ENCODE results near the gene TRA2A. TPM values are rescaled to one million over a fixed set of nuclear protein-coding genes. Genes with fewer than 3 reads are reported as not detected.
"Not testable (repeated sequence)": the region's sequence is repeated elsewhere in the genome, so short reads cannot be mapped to it uniquely, and the experiment has no call there.

TRA2A gene
- total and polyA plus RNA-seq, 3 experiments from 2014 or later: 37.1 to 87.6 (median 82.5) TPM

DNA sequence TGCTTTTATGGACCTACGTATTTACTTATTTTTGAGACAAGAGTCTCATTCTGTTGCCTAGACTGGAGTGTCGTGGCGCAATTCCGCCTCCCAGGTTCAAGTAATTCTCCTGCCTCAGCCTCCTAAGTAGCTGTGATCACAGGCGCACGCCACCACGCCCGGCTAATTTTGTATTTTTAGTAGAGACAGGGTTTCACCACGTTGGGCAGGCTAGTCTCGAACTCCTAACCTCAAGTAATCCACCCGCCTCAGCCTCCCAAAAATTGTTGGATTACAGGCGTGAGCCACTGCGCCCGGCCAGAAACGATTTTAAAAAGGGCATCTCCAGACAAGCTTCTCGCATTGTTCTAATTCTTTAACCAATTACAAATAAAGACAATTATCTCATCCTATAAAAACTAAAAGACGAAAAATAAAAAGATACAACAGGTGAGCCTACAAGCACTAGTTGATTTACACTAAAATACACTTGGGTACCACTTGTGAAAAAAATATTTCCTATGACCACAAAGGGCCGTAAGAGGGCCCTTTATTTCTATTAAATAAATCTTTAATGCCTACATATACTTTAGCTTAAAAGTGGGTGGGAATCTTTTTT, 2.4 kb downstream of the TRA2A start:
- DNase-seq: no peak
- Histone ChIP-seq H3K4me1 (ENCODE audit: insufficient read depth, low read length) (peaks cover 62% of the 10 kb centered on the region), H3K4me3 (ENCODE audit: low read length) (peak overlapping the region; percentile 9), H3K36me3 (ENCODE audit: insufficient read depth, low read length) (no peaks in the 10 kb centered on the region), H3K27me3 (ENCODE audit: insufficient read depth, low read length, poor library complexity, severe bottlenecking) (no peaks in the 10 kb centered on the region), H3K27ac (ENCODE audit: low read depth, low read length) (no peak overlapping the region), H3K9me3 (ENCODE audit: low read length) (no peaks in the 10 kb centered on the region)
- Mint-ChIP-seq H3K36me3 (peaks cover 0 to 27% (median 0%) of the 10 kb centered on the region in 3 donors), H3K4me3 (peak overlapping the region; percentile 98 to 100 (median 100)), H3K27me3 (peaks cover 0 to 4% of the 10 kb centered on the region in 2 donors), H3K4me1 (peaks cover 69 to 75% (median 72%) of the 10 kb centered on the region in 3 donors), H3K9me3 (no peaks in the 10 kb centered on the region), H3K27ac (peak overlapping the region; percentile 35 to 100 (median 82))
- POLR2A ChIA-PET: interaction anchor here (0.6 kb wide), 2 partner anchors 39 to 61 kb away, joined by 4 read pairs; no protein-coding TSS in a partner anchor
- CTCF ChIA-PET: interaction anchor here (0.7 to 2.5 kb wide), 6 partner anchors 9 to 256 kb away, joined by 3 to 8 read pairs (median 4); no protein-coding TSS in a partner anchor

DNA sequence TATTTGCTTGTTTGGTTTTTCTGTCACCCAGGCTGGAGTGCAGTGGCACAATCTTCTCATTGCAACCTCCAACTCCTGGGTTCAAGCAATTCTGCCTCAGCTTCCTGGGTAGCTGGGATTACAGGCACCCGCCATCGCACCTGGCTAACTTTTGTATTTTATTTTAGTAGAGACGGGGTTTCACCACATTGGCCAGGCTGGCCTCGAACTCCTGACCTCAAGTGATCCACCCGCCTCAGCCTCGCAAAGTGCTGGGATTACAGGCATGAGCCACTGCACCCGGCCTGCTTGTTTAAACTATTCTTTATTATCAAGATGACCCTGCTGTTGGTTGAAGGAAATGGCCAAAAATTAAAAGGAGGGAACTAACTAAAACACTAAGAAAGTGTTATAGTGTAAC, 6.2 kb downstream of the TRA2A start:
- H3K27ac Mint-ChIP-seq: peak overlapping the region in 3 of 8 donors; percentile 15 to 63 (median 45)
- CTCF ChIA-PET: interaction anchor here (1.5 to 1.8 kb wide), 2 partner anchors 10 to 21 kb away, joined by 4 to 6 read pairs; no protein-coding TSS in a partner anchor

DNA sequence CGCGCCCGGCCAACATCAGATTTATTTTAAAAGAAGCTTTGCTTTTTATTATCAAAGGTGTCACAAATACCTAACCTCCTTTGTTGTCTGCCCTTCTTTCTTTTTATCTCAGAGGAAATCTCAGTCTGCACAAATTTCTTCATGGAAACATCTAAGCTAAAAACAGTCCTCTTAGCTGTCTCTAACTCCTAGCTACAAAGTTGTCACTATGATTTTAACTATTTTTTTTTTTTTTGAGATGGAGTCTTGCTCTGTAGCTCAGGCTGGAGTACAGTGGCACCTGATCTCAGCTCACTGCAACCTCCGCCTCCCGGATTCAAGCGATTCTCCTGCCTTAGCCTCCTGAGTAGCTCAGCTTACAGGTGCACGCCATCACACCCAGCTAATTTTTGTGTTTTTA, 7.3 kb downstream of the TRA2A start:
- Histone ChIP-seq H3K27ac (ENCODE audit: low read depth, low read length) (no peak overlapping the region), H3K27me3 (ENCODE audit: insufficient read depth, low read length, poor library complexity, severe bottlenecking) (no peaks in the 10 kb centered on the region), H3K4me3 (ENCODE audit: low read length) (no peak overlapping the region), H3K9me3 (ENCODE audit: low read length) (no peaks in the 10 kb centered on the region), H3K4me1 (ENCODE audit: insufficient read depth, low read length) (peaks cover 66% of the 10 kb centered on the region), H3K36me3 (ENCODE audit: insufficient read depth, low read length) (peaks cover 14% of the 10 kb centered on the region)
- peak in 1 of 5 donors; percentile 28 for DNase-seq
- Mint-ChIP-seq H3K36me3 (peaks cover 0 to 35% (median 12%) of the 10 kb centered on the region in 3 donors), H3K4me1 (peaks cover 77 to 89% (median 84%) of the 10 kb centered on the region in 3 donors), H3K9me3 (no peaks in the 10 kb centered on the region), H3K27ac (peak overlapping the region in 6 of 8 donors; percentile 47 to 86 (median 56)), H3K27me3 (no peaks in the 10 kb centered on the region), H3K4me3 (peak overlapping the region in 6 of 7 donors; percentile 42 to 71 (median 62))
- ChIA-PET POLR2A (interaction anchor here (1.2 kb wide), 1 partner anchor 13 kb away, joined by 4 read pairs; no protein-coding TSS in a partner anchor), CTCF (interaction anchor here (0.5 to 2.1 kb wide), 5 partner anchors 9 to 247 kb away, joined by 3 to 12 read pairs (median 4); no protein-coding TSS in a partner anchor)

More for the DNA sequence above, 6.2 kb downstream of the TRA2A start:
- H3K9me3 Mint-ChIP-seq; H3K27ac ChIP-seq (ENCODE audit: low read depth, low read length); H3K27me3 ChIP-seq (ENCODE audit: insufficient read depth, low read length, poor library complexity, severe bottlenecking); H3K36me3 ChIP-seq (ENCODE audit: insufficient read depth, low read length); H3K4me3 ChIP-seq (ENCODE audit: low read length); DNase-seq; POLR2A ChIA-PET; H3K9me3 ChIP-seq (ENCODE audit: low read length); H3K27me3 Mint-ChIP-seq: not testable (repeated sequence)
- Mint-ChIP-seq H3K4me3 (peak overlapping the region in 2 of 7 donors; percentile 7 to 42), H3K36me3 (peaks cover 0 to 34% (median 11%) of the 10 kb centered on the region in 3 donors), H3K4me1 (peaks cover 89 to 96% (median 95%) of the 10 kb centered on the region in 3 donors)
- H3K4me1 ChIP-seq (ENCODE audit: insufficient read depth, low read length): peaks cover 73% of the 10 kb centered on the region

DNA sequence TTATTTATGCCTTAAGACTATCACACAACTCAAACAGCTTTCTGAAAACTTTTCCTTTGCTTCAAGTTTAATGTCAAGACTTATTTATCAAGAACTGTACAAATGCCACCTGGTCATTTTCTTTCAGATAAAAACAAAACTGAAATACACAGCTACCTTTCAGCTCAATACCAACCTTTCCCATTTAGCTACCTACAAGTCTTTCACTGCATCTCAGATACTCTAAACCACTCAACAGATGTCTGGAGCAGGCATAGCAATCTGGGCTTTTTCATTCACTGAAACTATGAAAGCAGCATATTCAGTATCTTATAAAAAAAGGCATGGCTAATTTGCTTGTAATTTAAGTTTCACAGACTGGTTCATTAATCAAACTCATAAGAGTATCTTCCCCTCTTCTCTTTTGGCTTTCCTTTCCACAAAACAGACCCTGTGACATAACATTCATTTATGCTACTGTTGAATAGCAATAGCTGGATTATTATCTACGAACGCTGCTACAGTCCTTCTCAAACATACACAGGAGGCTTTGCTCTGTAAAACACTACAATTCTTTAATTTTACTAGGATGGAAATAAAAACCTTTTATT, 8.2 kb downstream of the TRA2A start:
- Mint-ChIP-seq H3K4me3 (peak overlapping the region in 4 of 7 donors; percentile 1 to 37 (median 18)), H3K27me3 (no peaks in the 10 kb centered on the region), H3K36me3 (peaks cover 0 to 39% (median 15%) of the 10 kb centered on the region in 3 donors), H3K27ac (peak overlapping the region in 3 of 8 donors; percentile 2 to 65 (median 55)), H3K4me1 (peaks cover 70 to 87% (median 79%) of the 10 kb centered on the region in 3 donors), H3K9me3 (no peaks in the 10 kb centered on the region)
- no peaks in the 10 kb centered on the region for H3K27me3 ChIP-seq (ENCODE audit: insufficient read depth, low read length, poor library complexity, severe bottlenecking)
- peaks cover 57% of the 10 kb centered on the region for H3K4me1 ChIP-seq (ENCODE audit: insufficient read depth, low read length)
- H3K4me3 ChIP-seq (ENCODE audit: low read length): no peak overlapping the region
- no peaks in the 10 kb centered on the region for H3K9me3 ChIP-seq (ENCODE audit: low read length)
- ChIA-PET CTCF (interaction anchor here (1.2 to 2.1 kb wide), 3 partner anchors 15 to 246 kb away, joined by 3 to 12 read pairs (median 3); no protein-coding TSS in a partner anchor), POLR2A (interaction anchor here (1.2 kb wide), 1 partner anchor 12 kb away, joined by 4 read pairs; no protein-coding TSS in a partner anchor)
- H3K27ac ChIP-seq (ENCODE audit: low read depth, low read length): no peak overlapping the region
- peaks cover 23% of the 10 kb centered on the region for H3K36me3 ChIP-seq (ENCODE audit: insufficient read depth, low read length)
- no peak for DNase-seq

DNA sequence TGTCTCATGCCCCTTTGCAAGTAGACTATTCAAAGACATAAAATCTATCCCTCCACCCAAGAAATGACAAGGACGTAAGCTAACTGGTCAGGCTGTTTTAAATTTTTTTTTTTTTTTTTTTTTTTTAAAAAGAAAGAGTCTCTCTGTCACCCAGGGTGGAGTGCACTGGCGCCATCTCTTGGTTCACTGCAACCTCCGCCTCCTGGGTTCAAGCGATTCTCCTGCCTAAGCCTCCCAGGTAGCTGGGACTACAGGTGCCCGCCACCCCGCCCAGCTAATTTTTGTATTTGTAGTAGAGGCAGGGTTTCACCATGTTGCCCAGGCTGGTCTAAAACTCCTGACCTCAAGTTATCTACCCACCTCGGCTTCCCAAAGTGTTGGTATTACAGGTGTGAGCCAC, 11.2 kb downstream of the TRA2A start:
- Histone ChIP-seq H3K36me3 (ENCODE audit: insufficient read depth, low read length) (peaks cover 42% of the 10 kb centered on the region), H3K27me3 (ENCODE audit: insufficient read depth, low read length, poor library complexity, severe bottlenecking) (no peaks in the 10 kb centered on the region), H3K4me3 (ENCODE audit: low read length) (no peak overlapping the region), H3K27ac (ENCODE audit: low read depth, low read length) (no peak overlapping the region), H3K4me1 (ENCODE audit: insufficient read depth, low read length) (peaks cover 29% of the 10 kb centered on the region), H3K9me3 (ENCODE audit: low read length) (no peaks in the 10 kb centered on the region)
- Mint-ChIP-seq H3K4me1 (peaks cover 47 to 67% (median 58%) of the 10 kb centered on the region in 3 donors), H3K27me3 (no peaks in the 10 kb centered on the region), H3K36me3 (peaks cover 13 to 63% (median 27%) of the 10 kb centered on the region in 3 donors), H3K9me3 (peaks cover 0 to 2% (median 0%) of the 10 kb centered on the region in 5 donors), H3K27ac (no peak overlapping the region), H3K4me3 (no peak overlapping the region)
- ChIA-PET CTCF (interaction anchor here (0.7 to 0.9 kb wide), 2 partner anchors 9 to 244 kb away, joined by 3 read pairs; no protein-coding TSS in a partner anchor), POLR2A (no interaction called here)
- no peak for DNase-seq

DNA sequence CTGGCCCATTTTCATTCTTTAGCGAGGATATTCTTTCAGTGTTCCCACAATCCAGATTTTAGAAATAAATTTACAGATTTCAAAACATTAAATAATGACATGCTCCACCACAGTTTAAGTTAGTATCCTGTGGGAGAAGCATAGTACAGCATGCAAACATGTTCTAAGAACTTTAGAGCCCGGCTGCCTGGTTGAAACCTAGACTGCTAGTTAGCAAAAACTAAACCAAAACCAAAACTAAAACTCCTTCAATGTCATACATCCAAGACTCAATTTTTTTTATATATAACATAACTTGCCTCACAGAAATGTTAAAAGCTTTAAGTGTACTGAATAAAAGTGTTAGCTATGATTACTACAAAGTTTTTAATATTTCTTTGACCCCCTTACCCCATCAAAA, 17.0 kb downstream of the TRA2A start:
- ChIA-PET POLR2A (no interaction called here), CTCF (interaction anchor here (1.0 kb wide), 1 partner anchor 14 kb away, joined by 4 read pairs; no protein-coding TSS in a partner anchor)
- peaks cover 21 to 84% (median 24%) of the 10 kb centered on the region in 3 donors for H3K36me3 Mint-ChIP-seq
- H3K27ac Mint-ChIP-seq: peak overlapping the region in 4 of 8 donors; percentile 51 to 78 (median 74)
- H3K4me3 Mint-ChIP-seq: no peak overlapping the region
- H3K9me3 Mint-ChIP-seq: peaks cover 0 to 2% (median 0%) of the 10 kb centered on the region in 5 donors
- no peaks in the 10 kb centered on the region for H3K9me3 ChIP-seq (ENCODE audit: low read length)
- H3K4me1 Mint-ChIP-seq: peaks cover 15 to 35% (median 26%) of the 10 kb centered on the region in 3 donors
- no peaks in the 10 kb centered on the region for H3K4me1 ChIP-seq (ENCODE audit: insufficient read depth, low read length)
- H3K4me3 ChIP-seq (ENCODE audit: low read length): no peak overlapping the region
- no peak for DNase-seq
- H3K27ac ChIP-seq (ENCODE audit: low read depth, low read length): no peak overlapping the region
- no peaks in the 10 kb centered on the region for H3K27me3 Mint-ChIP-seq
- peaks cover 55% of the 10 kb centered on the region for H3K36me3 ChIP-seq (ENCODE audit: insufficient read depth, low read length)
- no peaks in the 10 kb centered on the region for H3K27me3 ChIP-seq (ENCODE audit: insufficient read depth, low read length, poor library complexity, severe bottlenecking)

DNA sequence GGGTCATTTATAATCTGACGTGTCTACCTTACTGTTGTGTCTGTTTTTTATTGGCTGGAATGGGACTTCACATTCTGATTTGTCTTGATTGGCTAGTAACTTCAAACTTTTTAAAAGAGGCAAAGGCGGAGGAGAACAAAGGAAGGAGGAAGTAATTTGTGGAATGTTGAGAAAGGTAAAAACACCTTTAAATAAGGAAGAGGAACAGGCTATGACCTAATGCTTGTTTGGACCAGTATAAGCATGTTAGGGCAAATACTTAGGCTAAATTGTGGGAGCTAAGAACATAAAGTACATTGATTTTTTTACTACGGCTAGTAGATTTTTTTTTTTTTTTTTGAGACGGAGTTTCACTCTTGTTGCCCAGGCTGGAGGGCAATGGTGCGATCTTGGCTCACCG, 18.0 kb downstream of the TRA2A start:
- H3K4me3 Mint-ChIP-seq; H3K27me3 Mint-ChIP-seq; H3K9me3 ChIP-seq (ENCODE audit: low read length); H3K4me1 ChIP-seq (ENCODE audit: insufficient read depth, low read length); H3K27me3 ChIP-seq (ENCODE audit: insufficient read depth, low read length, poor library complexity, severe bottlenecking); POLR2A ChIA-PET; H3K27ac ChIP-seq (ENCODE audit: low read depth, low read length); H3K9me3 Mint-ChIP-seq; DNase-seq; H3K4me3 ChIP-seq (ENCODE audit: low read length): not testable (repeated sequence)
- CTCF ChIA-PET: interaction anchor here (0.7 kb wide), 1 partner anchor 10 kb away, joined by 3 read pairs; no protein-coding TSS in a partner anchor
- H3K27ac Mint-ChIP-seq: peak overlapping the region in 3 of 8 donors; percentile 23 to 61 (median 56)
- peaks cover 45% of the 10 kb centered on the region for H3K36me3 ChIP-seq (ENCODE audit: insufficient read depth, low read length)
- H3K4me1 Mint-ChIP-seq: peaks cover 18 to 31% (median 28%) of the 10 kb centered on the region in 3 donors
- H3K36me3 Mint-ChIP-seq: peaks cover 25 to 82% (median 26%) of the 10 kb centered on the region in 3 donors
